Measurements from ENCODE around the gene THEM5.

DNA sequence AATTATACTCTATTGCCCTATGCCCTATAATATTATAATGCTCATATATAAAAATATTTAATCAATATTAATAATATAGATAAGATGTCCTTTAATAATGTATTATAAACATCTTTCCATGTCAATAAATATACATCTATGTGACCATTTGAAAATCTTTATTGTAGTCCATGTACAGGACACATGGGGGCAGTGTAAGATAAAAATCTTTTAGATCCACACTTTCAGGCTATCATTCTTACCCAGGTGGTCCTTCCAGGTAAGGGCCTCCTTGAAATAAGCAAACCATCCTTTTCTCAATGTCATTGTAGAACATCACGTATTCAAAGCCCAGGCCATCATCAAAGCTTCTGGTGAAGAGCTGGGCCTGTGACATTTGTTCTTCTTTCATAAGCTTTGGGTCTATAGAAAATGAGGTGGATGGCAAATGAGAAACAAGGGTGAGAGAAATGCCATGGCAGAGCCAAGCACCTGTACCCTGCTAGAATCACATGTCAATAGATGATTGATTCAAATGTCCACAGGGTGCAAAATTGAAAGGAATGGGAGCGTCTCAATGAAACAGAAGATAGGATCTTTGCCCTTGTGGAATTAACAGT lies 35.6 kb upstream of the THEM5 start:
- TF ChIP-seq EZH2phosphoT487 (IDR thresholded peaks at IDR 0.05; ENCODE audit: borderline replicate concordance, low read length) (no peak), EZH2 (IDR thresholded peaks at IDR 0.05; ENCODE audit: low read length, unreplicated experiment) (no peak)

Data from PC-3 (cell line).